Hepatocyte (in vitro differentiated cells): ENCODE data around the gene OR2L5.

Experiments used
- CTCF ChIP-seq: fragments of 200-600 bp; sonication (generic); IDR thresholded peaks from 2 replicates; pipeline ENCODE4 v1.5.1; 2016; ENCODE audit warnings: antibody characterized with exemption, mild to moderate bottlenecking; ENCODE audit not compliant: poor library complexity
- EZH2phosphoT487 ChIP-seq: fragments of 200-600 bp; sonication (generic); IDR thresholded peaks from one replicate; pipeline ENCODE4 v1.6.1; 2018; ENCODE audit warnings: antibody characterized with exemption, mild to moderate bottlenecking, low read depth, moderate library complexity; ENCODE audit not compliant: unreplicated experiment, severe bottlenecking

GRCh38 chr1:248045209-248045608 is 31.7 kb downstream of the OR2L5 start:
- no peak for TF ChIP-seq EZH2phosphoT487
- no peak for TF ChIP-seq CTCF
